Ascending aorta (tissue), 2 donors: ENCODE results near the gene PCIF1. TPM values are rescaled to one million over a fixed set of nuclear protein-coding genes. Genes with fewer than 3 reads are reported as not detected.
A peak's percentile ranks its signal among the peaks of the same experiment; 100 is the strongest.

Experiments used
- DNase-seq, 2 donors: peaks; one replicate each; pipeline ENCODE4 v3.0.0-alpha.2; 2019; ENCODE audit warnings: low spot score in 2 of 2
- H3K27ac ChIP-seq, 2 donors: fragments of 200-600 bp; sonication (generic); one replicate each; pipeline ENCODE4 v1.5.1; 2016 to 2017; ENCODE audit warnings: mild to moderate bottlenecking in 1 of 2
- H3K27me3 ChIP-seq: fragments of 200-600 bp; sonication (generic); one replicate; pipeline ENCODE4 v1.5.1; 2017
- H3K36me3 ChIP-seq, 2 donors: fragments of 200-600 bp; sonication (generic); one replicate each; pipeline ENCODE4 v1.5.1; 2016
- H3K4me1 ChIP-seq, 2 donors: fragments of 200-600 bp; sonication (generic); one replicate each; pipeline ENCODE4 v1.5.1; 2016 to 2017; ENCODE audit warnings: mild to moderate bottlenecking in 1 of 2
- H3K4me3 ChIP-seq, 2 donors: fragments of 200-600 bp; sonication (generic); one replicate each; pipeline ENCODE4 v1.5.1; 2016 to 2017; ENCODE audit warnings: mild to moderate bottlenecking in 1 of 2
- H3K9me3 ChIP-seq, 2 donors: fragments of 200-600 bp; sonication (generic); one replicate each; pipeline ENCODE4 v1.5.1; 2016
- intact Hi-C: fragments of 100-400 bp; cut with DNase I; formaldehyde crosslinking; loops from one replicate; pipeline ENCODE4 v1.15.1; 2023
- total RNA-seq: library from RNA; depleted of rRNA; stranded (reverse); fragments of >200 nt; gene quantifications from one replicate; pipeline ENCODE4 v1.1.0, GENCODE V29; 2016
- TF ChIP-seq, protein P1 (sequence below), 3 experiments: fragments of 200-600 bp in 2 of 3; fragments of 450-650 bp in 1 of 3; sonication (generic) in 2 of 3; IDR thresholded peaks; one replicate each; pipeline ENCODE4 v1.5.1; 2016 to 2019; ENCODE audit warnings: antibody characterized with exemption in 3 of 3, mild to moderate bottlenecking in 1 of 3, moderate library complexity in 1 of 3

The PCIF1 gene
- total RNA-seq, 1 donor from 2014 or later, result 45.7 TPM

DNA sequence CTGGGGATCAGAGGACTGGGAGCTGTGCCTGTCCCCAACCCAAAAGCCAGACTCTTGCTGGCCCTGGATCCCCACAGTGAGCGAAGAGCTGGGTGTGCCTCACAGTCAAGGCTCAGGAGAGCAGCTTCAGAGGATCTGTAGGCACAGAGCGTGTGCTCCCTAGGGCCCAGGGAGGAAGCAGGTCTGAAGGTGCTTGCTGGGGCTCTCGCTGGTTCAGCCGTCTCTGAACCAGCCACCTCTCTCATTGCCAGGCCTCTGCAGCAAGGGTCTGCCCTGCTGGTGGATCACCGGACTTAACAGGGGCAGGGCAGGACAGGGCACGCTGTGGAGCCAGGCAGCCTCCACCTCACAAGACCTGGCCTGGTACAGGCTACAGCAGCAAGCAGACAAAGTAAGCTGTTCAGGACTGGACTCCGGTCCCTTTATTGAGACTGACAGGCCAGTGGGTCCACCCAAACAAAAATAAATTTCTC, 13.8 kb downstream of the PCIF1 start:
- H3K4me1 ChIP-seq, result no peaks in the 10 kb centered on the region
- TF ChIP-seq, protein P1, sequence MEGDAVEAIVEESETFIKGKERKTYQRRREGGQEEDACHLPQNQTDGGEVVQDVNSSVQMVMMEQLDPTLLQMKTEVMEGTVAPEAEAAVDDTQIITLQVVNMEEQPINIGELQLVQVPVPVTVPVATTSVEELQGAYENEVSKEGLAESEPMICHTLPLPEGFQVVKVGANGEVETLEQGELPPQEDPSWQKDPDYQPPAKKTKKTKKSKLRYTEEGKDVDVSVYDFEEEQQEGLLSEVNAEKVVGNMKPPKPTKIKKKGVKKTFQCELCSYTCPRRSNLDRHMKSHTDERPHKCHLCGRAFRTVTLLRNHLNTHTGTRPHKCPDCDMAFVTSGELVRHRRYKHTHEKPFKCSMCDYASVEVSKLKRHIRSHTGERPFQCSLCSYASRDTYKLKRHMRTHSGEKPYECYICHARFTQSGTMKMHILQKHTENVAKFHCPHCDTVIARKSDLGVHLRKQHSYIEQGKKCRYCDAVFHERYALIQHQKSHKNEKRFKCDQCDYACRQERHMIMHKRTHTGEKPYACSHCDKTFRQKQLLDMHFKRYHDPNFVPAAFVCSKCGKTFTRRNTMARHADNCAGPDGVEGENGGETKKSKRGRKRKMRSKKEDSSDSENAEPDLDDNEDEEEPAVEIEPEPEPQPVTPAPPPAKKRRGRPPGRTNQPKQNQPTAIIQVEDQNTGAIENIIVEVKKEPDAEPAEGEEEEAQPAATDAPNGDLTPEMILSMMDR (IDR thresholded peaks at IDR 0.05), result no peak
- H3K36me3 ChIP-seq, result peaks cover 93 to 99% of the 10 kb centered on the region in 2 donors
- no peaks in the 10 kb centered on the region for H3K9me3 ChIP-seq
- no peak for DNase-seq
- peak overlapping the region in 1 of 2 donors; percentile 9 for H3K27ac ChIP-seq
- no peaks in the 10 kb centered on the region for H3K27me3 ChIP-seq
- intact Hi-C loops, result no loop called here
- H3K4me3 ChIP-seq, result no peak overlapping the region

DNA sequence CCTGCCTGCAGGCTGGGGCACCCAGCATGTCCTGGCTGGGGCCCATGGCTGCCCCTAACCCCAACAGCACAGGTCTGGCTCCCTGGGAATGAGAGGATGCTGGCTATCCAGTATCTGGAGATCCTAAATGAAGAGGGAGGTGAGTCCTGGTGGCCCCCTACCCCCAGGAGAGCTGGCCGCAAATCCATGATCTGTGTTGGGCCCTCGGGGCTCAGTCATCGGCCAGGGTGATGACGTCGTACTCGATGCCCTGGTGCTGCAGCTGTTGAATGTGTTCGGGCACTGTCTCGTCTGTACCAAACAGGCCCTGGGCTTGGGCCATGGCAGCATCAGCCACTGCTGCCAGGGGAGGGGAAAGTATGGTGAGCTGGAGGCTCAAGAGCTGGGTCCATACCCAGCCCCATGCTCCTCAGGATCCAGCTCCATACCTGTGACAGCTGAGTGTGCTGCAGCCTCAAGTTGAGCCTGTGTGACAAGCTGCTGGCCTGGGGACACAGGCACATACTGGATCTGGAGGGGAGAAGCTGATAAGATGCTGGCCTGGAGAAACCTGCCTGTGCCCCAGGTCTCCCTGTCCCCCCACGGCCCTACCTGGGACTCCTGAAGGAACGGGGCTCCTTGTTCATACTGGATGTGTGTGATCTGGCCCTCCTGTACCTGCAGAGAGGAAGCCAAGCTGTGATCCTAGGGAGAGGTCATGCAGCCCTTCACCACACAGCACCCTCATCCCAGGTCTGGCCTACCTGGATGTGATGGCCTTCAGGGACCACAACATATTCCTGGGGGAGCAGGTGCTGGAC, 14.5 kb downstream of the PCIF1 start:
- Histone ChIP-seq H3K27me3 (no peaks in the 10 kb centered on the region), H3K4me3 (no peak overlapping the region), H3K4me1 (no peaks in the 10 kb centered on the region), H3K9me3 (no peaks in the 10 kb centered on the region), H3K36me3 (peaks cover 91 to 99% of the 10 kb centered on the region in 2 donors), H3K27ac (peak overlapping the region in 1 of 2 donors; percentile 9)
- intact Hi-C loops, result no loop called here
- TF ChIP-seq, protein P1 (IDR thresholded peaks at IDR 0.05), result no peak
- no peak for DNase-seq

DNA sequence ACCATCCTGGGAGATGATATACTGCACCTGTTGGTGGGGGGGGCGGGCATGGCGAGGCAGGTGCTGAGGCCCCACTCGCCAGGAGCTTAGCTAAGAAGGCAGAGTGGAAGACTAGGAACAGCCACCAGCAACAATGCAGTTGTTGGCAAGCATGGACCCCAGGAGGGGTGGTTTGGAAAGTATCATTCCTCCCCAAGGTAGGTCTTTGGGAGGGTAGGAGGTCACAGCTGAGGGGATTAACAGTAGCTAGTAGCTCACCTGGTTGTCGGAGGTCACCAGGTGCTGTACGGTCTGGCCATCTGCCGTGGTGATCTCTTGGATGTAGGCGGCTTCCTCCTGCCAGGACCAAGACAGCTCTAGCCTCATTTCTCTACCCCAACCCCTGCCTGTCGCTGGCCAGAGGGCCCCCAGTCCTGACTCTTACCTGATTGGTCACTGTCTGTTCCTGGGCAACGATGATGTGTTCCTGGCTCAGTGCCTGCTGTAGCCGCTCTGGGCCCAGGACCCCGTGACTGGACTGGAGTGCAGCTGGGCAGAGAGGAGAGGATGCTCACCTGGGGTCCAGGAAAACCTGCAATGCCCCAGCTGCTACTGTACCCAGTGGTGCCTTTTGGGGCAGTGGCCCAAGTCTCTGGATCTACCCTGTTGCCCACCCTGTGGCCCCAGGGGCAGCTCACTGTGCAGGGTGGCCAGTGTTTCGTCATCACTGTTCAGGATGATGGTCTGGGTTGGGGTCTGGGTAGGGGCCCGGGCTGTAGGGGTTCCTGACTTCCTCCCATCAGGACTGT, 15.3 kb downstream of the PCIF1 start:
- Histone ChIP-seq H3K9me3 (no peaks in the 10 kb centered on the region), H3K27me3 (no peaks in the 10 kb centered on the region), H3K36me3 (peaks cover 83 to 94% of the 10 kb centered on the region in 2 donors), H3K27ac (no peak overlapping the region), H3K4me3 (no peak overlapping the region), H3K4me1 (no peaks in the 10 kb centered on the region)
- no peak for DNase-seq
- intact Hi-C loops, result no loop called here
- TF ChIP-seq, protein P1 (IDR thresholded peaks at IDR 0.05), result no peak

DNA sequence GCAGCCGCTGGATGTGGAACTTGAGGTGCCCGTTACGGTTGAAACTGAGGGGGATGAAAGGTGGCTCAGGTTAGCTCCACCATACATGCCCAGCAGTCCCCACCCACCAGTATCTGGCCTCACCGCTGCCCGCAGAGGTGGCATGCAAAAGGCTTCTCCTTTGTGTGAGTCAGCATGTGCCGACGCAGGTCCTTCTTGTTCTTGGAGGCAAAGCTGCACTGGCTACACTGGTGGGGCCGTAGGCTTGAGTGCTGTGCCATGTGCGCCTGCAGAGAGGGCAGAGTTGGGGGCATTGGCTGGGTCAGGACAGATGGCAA, 15.8 kb downstream of the PCIF1 start:
- no peak for DNase-seq
- intact Hi-C loops, result no loop called here
- no peaks in the 10 kb centered on the region for H3K4me1 ChIP-seq
- peaks cover 78 to 89% of the 10 kb centered on the region in 2 donors for H3K36me3 ChIP-seq
- H3K9me3 ChIP-seq, result no peaks in the 10 kb centered on the region
- no peaks in the 10 kb centered on the region for H3K27me3 ChIP-seq
- H3K27ac ChIP-seq, result no peak overlapping the region
- TF ChIP-seq, protein P1 (IDR thresholded peaks at IDR 0.05), result no peak
- H3K4me3 ChIP-seq, result no peak overlapping the region

DNA sequence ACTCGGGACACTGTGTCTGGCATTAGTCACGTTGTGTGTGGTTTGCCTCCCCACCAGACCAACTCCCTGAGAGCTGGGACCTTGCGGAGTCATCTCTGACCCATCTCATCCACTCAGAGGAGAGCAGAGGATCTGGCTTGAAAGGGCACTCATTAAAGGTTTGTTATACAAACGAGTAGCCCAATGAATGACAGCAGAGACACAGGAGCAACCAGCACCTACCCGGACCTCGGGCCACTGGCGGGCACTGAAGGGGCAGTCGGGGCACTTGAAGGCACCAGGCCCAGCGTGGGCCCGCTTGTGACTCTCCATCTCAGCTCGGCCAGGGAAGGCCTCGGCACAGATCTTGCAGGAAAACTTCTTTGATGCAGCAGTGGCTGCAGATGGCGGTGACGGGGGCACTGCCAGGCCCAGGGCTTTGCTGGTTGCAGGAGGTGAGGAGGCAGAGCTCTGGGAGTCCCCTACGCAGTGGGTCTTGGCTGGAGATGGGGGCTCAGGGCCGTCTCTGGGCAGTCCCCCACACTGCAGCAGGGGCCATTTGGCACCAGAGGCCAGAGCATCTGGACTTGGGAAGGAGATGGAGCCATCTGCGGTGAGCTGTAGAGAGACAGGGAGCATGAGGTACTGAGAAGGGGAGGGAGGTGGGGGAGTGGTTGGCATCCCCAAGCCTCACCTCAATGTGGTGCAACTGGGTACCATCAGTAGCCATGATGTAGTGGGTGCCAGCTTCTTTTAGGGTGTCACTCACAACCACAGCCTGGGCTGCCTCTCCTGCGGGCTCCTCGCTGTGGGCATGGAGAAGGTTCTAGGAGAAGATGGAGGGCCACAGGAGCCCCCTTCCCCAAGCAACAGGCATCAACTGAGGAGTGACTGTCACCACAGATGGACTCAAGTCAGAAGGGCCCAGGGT, 17.7 kb downstream of the PCIF1 start:
- Histone ChIP-seq H3K36me3 (peaks cover 71 to 80% of the 10 kb centered on the region in 2 donors), H3K4me1 (no peaks in the 10 kb centered on the region), H3K4me3 (no peak overlapping the region), H3K27ac (no peak overlapping the region), H3K27me3 (no peaks in the 10 kb centered on the region), H3K9me3 (no peaks in the 10 kb centered on the region)
- intact Hi-C loops, result no loop called here
- no peak for DNase-seq
- TF ChIP-seq, protein P1 (IDR thresholded peaks at IDR 0.05), result no peak
